ENCODE measurements around the gene SERP2.

DNA sequence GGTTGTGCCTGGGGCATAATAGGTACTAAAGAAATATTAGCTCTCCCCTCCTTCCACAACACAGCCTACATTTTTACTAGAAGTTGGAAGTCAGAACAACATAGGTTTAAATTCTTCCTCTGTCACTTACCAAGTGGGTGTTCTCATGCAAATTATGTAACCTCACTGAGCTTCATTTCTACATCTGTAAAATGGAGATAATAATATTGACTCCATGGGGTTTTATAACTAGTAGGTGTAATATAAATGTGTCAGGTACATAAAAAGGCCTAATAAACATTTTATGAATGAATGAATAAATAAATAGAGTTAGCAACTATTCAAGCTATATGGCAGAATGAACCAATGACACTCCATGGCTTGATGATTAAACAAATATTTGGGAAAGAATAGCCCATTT lies 27.1 kb upstream of the SERP2 start:
- TF ChIP-seq, protein P1, sequence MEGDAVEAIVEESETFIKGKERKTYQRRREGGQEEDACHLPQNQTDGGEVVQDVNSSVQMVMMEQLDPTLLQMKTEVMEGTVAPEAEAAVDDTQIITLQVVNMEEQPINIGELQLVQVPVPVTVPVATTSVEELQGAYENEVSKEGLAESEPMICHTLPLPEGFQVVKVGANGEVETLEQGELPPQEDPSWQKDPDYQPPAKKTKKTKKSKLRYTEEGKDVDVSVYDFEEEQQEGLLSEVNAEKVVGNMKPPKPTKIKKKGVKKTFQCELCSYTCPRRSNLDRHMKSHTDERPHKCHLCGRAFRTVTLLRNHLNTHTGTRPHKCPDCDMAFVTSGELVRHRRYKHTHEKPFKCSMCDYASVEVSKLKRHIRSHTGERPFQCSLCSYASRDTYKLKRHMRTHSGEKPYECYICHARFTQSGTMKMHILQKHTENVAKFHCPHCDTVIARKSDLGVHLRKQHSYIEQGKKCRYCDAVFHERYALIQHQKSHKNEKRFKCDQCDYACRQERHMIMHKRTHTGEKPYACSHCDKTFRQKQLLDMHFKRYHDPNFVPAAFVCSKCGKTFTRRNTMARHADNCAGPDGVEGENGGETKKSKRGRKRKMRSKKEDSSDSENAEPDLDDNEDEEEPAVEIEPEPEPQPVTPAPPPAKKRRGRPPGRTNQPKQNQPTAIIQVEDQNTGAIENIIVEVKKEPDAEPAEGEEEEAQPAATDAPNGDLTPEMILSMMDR (conservative IDR thresholded peaks at IDR 0.05; ENCODE audit: low read depth, low read length) = no peak
- no peak for TF ChIP-seq EZH2 (IDR thresholded peaks at IDR 0.05; ENCODE audit: low read length, unreplicated experiment)
- no peak for TF ChIP-seq EZH2phosphoT487 (IDR thresholded peaks at IDR 0.05; ENCODE audit: borderline replicate concordance, low read length)

Data from PC-3 (cell line).